GM23338 (cell line): Measurements from ENCODE around the gene ARSD. TPM values are rescaled to one million over a fixed set of nuclear protein-coding genes. Genes with fewer than 3 reads are reported as not detected.

Source experiments
- ATAC-seq: fragments of 200-7000 bp; cut with Tn5 transposase; 3 replicates; pipeline ENCODE4 v1.9.1; 2020
- DNase-seq: peaks from one replicate; pipeline ENCODE4 v3.0.0-alpha.2; 2015; ENCODE audit warnings: low spot score
- H2AFZ ChIP-seq: fragments of 200-600 bp; sonication (generic); 2 replicates; pipeline ENCODE4 v1.8.0; 2016; ENCODE audit warnings: antibody characterized with exemption, mild to moderate bottlenecking, moderate library complexity
- H3F3A ChIP-seq: fragments of 200-600 bp; sonication (generic); replicated peaks from 2 replicates; pipeline ENCODE4 v1.8.0; 2017; ENCODE audit warnings: antibody characterized with exemption, mixed run types, low read depth
- H3K27ac ChIP-seq: fragments of 200-600 bp; sonication (generic); 2 replicates; pipeline ENCODE4 v1.6.1; 2016; ENCODE audit warnings: low read depth
- H3K27me3 ChIP-seq: fragments of 200-600 bp; sonication (generic); 2 replicates; pipeline ENCODE4 v1.8.0; 2016; ENCODE audit warnings: mild to moderate bottlenecking, mixed run types, moderate library complexity; ENCODE audit not compliant: insufficient read depth
- H3K36me3 ChIP-seq: fragments of 200-600 bp; sonication (generic); 2 replicates; pipeline ENCODE4 v1.8.0; 2016; ENCODE audit warnings: mild to moderate bottlenecking; ENCODE audit not compliant: insufficient read depth
- H3K4me1 ChIP-seq: fragments of 200-600 bp; sonication (generic); 2 replicates; pipeline ENCODE4 v1.8.0; 2016; ENCODE audit warnings: mild to moderate bottlenecking, moderate library complexity; ENCODE audit not compliant: insufficient read depth
- H3K4me2 ChIP-seq: fragments of 200-600 bp; sonication (generic); 2 replicates; pipeline ENCODE4 v1.7.1; 2017; ENCODE audit warnings: mixed run types
- H3K4me3 ChIP-seq: fragments of 200-600 bp; sonication (generic); 2 replicates; pipeline ENCODE4 v1.6.1; 2016; ENCODE audit warnings: mixed run types
- H3K79me2 ChIP-seq: fragments of 200-600 bp; sonication (generic); replicated peaks from 2 replicates; pipeline ENCODE4 v1.8.0; 2017; ENCODE audit warnings: mild to moderate bottlenecking; ENCODE audit not compliant: insufficient read depth
- H3K9me2 ChIP-seq: fragments of 200-600 bp; sonication (generic); 2 replicates; pipeline ENCODE4 v1.8.0; 2017; ENCODE audit not compliant: insufficient read depth
- H4K20me1 ChIP-seq: fragments of 200-600 bp; sonication (generic); replicated peaks from 2 replicates; pipeline ENCODE4 v1.8.0; 2017; ENCODE audit warnings: mild to moderate bottlenecking; ENCODE audit not compliant: insufficient read depth
- H3K27ac Mint-ChIP-seq: 2 replicates; pipeline ENCODE4 v1.8.0; 2020; ENCODE audit warnings: inconsistent platforms, mild to moderate bottlenecking, moderate library complexity, mixed read lengths
- H3K27me3 Mint-ChIP-seq: 3 replicates; pipeline ENCODE4 v1.8.0; 2022; ENCODE audit warnings: low read depth, mild to moderate bottlenecking, moderate library complexity, mixed read lengths, inconsistent platforms; ENCODE audit not compliant: insufficient read depth, poor library complexity
- H3K36me3 Mint-ChIP-seq: 3 replicates; pipeline ENCODE4 v1.8.0; 2021; ENCODE audit warnings: low read depth, mild to moderate bottlenecking, inconsistent platforms, moderate library complexity, mixed read lengths
- H3K4me1 Mint-ChIP-seq: 3 replicates; pipeline ENCODE4 v1.8.0; 2020; ENCODE audit warnings: mild to moderate bottlenecking, inconsistent platforms, mixed read lengths
- H3K4me3 Mint-ChIP-seq: 3 replicates; pipeline ENCODE4 v1.8.0; 2021; ENCODE audit warnings: moderate library complexity, mild to moderate bottlenecking, inconsistent platforms, mixed read lengths
- H3K9me3 Mint-ChIP-seq: 3 replicates; pipeline ENCODE4 v1.8.0; 2020; ENCODE audit warnings: moderate library complexity, mild to moderate bottlenecking, inconsistent platforms, mixed read lengths
- CREB1 ChIP-seq: fragments of 250-450 bp; sonication (Bioruptor Pico); IDR thresholded peaks from 2 replicates; pipeline ENCODE4 v1.5.0; 2020; ENCODE audit warnings: low read depth, mild to moderate bottlenecking, moderate library complexity
- CTCF ChIP-seq, 2 experiments: fragments of 200-600 bp in 1 of 2; sonication (generic) in 1 of 2; conservative IDR thresholded peaks; 2 replicates each; pipeline versions ENCODE4 v1.5.1 to v1.6.1; 2016 to 2017; ENCODE audit warnings: antibody characterized with exemption in 2 of 2, low read depth in 2 of 2, mild to moderate bottlenecking in 2 of 2, moderate library complexity in 1 of 2
- EZH2phosphoT487 ChIP-seq: fragments of 200-600 bp; sonication (generic); IDR thresholded peaks from one replicate; pipeline ENCODE4 v1.8.1; 2018; ENCODE audit warnings: antibody characterized with exemption; ENCODE audit not compliant: unreplicated experiment
- JUNB ChIP-seq: IDR thresholded peaks from one replicate; pipeline ENCODE4 v1.6.1; 2016; ENCODE audit warnings: antibody characterized with exemption; ENCODE audit not compliant: unreplicated experiment
- POLR2AphosphoS5 ChIP-seq: IDR thresholded peaks from 2 replicates; pipeline ENCODE4 v1.6.1; 2016; ENCODE audit warnings: antibody characterized with exemption, low read depth
- REST ChIP-seq: IDR thresholded peaks from one replicate; pipeline ENCODE4 v1.6.1; 2018; ENCODE audit warnings: antibody characterized with exemption; ENCODE audit not compliant: unreplicated experiment
- STAT1 ChIP-seq: IDR thresholded peaks from one replicate; pipeline ENCODE4 v1.6.1; 2016; ENCODE audit warnings: antibody characterized with exemption; ENCODE audit not compliant: unreplicated experiment
- ZNF114 ChIP-seq: fragments of 250-450 bp; sonication (Bioruptor Pico); IDR thresholded peaks from 2 replicates; pipeline ENCODE4 v1.5.0; 2020; ENCODE audit warnings: mild to moderate bottlenecking, moderate library complexity
- polyA plus RNA-seq: library from polyadenylated mRNA; unstranded; fragments of >200 nt; fragmentation: Nextera tagmentation; extraction: Ambion mirVana; gene quantifications from 2 replicates; pipeline ENCODE4 v1.2.1, GENCODE V29; 2016
- total RNA-seq: library from RNA; depleted of rRNA; stranded (reverse); fragments of >200 nt; shearing (Covaris generic); gene quantifications from 2 replicates; pipeline ENCODE4 v1.2.3, GENCODE V29; 2014
- TF ChIP-seq, protein P1 (sequence below): IDR thresholded peaks from 2 replicates; pipeline ENCODE4 v1.6.1; 2016; ENCODE audit warnings: antibody characterized with exemption
- TF ChIP-seq, protein P2 (sequence below): fragments of 250-450 bp; sonication (Bioruptor Pico); IDR thresholded peaks from 2 replicates; pipeline ENCODE4 v1.5.0; 2020; ENCODE audit warnings: mild to moderate bottlenecking, moderate library complexity

ARSD gene
- total and polyA plus RNA-seq, 2 experiments from 2014 or later: 1.3 to 1.7 TPM

GRCh38 chrX:2960861-2961515, 31.8 kb upstream of the ARSD start (continued):
- no peak for TF ChIP-seq REST
- TF ChIP-seq STAT1: no peak
- TF ChIP-seq JUNB: no peak
- no peak for TF ChIP-seq CTCF (conservative IDR thresholded peaks at IDR 0.05; ENCODE audit: low read depth in 2 of 2)
- TF ChIP-seq ZNF114 (CRISPR knock-in tag): no peak
- TF ChIP-seq POLR2AphosphoS5: no peak
- TF ChIP-seq, protein P1, sequence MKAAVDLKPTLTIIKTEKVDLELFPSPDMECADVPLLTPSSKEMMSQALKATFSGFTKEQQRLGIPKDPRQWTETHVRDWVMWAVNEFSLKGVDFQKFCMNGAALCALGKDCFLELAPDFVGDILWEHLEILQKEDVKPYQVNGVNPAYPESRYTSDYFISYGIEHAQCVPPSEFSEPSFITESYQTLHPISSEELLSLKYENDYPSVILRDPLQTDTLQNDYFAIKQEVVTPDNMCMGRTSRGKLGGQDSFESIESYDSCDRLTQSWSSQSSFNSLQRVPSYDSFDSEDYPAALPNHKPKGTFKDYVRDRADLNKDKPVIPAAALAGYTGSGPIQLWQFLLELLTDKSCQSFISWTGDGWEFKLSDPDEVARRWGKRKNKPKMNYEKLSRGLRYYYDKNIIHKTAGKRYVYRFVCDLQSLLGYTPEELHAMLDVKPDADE: no peak
- TF ChIP-seq EZH2phosphoT487: no peak

DNA sequence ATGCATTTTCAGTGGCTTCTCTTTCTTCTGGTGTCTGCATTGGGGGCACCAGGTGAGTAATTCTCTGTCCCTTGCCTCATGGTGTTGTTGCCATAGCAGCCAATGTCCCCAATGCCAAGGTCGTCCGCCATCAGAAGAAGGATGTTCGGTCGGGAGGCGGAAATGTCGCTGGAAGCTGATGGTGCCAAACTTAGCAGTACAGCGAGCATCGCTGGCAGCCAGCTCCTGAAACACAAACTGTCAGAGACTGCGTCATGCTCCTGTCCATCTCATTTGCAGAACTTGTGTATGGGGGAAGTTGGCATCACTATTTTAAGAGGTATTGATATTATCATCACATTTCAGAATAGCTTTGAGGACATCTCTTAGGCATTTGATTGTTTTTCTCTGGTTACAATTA, 29.1 kb upstream of the ARSD start:
- no peaks in the 10 kb centered on the region for H3K36me3 ChIP-seq
- H2AFZ ChIP-seq: no peak overlapping the region
- no peak overlapping the region for H3K4me3 ChIP-seq
- TF ChIP-seq, protein P2, sequence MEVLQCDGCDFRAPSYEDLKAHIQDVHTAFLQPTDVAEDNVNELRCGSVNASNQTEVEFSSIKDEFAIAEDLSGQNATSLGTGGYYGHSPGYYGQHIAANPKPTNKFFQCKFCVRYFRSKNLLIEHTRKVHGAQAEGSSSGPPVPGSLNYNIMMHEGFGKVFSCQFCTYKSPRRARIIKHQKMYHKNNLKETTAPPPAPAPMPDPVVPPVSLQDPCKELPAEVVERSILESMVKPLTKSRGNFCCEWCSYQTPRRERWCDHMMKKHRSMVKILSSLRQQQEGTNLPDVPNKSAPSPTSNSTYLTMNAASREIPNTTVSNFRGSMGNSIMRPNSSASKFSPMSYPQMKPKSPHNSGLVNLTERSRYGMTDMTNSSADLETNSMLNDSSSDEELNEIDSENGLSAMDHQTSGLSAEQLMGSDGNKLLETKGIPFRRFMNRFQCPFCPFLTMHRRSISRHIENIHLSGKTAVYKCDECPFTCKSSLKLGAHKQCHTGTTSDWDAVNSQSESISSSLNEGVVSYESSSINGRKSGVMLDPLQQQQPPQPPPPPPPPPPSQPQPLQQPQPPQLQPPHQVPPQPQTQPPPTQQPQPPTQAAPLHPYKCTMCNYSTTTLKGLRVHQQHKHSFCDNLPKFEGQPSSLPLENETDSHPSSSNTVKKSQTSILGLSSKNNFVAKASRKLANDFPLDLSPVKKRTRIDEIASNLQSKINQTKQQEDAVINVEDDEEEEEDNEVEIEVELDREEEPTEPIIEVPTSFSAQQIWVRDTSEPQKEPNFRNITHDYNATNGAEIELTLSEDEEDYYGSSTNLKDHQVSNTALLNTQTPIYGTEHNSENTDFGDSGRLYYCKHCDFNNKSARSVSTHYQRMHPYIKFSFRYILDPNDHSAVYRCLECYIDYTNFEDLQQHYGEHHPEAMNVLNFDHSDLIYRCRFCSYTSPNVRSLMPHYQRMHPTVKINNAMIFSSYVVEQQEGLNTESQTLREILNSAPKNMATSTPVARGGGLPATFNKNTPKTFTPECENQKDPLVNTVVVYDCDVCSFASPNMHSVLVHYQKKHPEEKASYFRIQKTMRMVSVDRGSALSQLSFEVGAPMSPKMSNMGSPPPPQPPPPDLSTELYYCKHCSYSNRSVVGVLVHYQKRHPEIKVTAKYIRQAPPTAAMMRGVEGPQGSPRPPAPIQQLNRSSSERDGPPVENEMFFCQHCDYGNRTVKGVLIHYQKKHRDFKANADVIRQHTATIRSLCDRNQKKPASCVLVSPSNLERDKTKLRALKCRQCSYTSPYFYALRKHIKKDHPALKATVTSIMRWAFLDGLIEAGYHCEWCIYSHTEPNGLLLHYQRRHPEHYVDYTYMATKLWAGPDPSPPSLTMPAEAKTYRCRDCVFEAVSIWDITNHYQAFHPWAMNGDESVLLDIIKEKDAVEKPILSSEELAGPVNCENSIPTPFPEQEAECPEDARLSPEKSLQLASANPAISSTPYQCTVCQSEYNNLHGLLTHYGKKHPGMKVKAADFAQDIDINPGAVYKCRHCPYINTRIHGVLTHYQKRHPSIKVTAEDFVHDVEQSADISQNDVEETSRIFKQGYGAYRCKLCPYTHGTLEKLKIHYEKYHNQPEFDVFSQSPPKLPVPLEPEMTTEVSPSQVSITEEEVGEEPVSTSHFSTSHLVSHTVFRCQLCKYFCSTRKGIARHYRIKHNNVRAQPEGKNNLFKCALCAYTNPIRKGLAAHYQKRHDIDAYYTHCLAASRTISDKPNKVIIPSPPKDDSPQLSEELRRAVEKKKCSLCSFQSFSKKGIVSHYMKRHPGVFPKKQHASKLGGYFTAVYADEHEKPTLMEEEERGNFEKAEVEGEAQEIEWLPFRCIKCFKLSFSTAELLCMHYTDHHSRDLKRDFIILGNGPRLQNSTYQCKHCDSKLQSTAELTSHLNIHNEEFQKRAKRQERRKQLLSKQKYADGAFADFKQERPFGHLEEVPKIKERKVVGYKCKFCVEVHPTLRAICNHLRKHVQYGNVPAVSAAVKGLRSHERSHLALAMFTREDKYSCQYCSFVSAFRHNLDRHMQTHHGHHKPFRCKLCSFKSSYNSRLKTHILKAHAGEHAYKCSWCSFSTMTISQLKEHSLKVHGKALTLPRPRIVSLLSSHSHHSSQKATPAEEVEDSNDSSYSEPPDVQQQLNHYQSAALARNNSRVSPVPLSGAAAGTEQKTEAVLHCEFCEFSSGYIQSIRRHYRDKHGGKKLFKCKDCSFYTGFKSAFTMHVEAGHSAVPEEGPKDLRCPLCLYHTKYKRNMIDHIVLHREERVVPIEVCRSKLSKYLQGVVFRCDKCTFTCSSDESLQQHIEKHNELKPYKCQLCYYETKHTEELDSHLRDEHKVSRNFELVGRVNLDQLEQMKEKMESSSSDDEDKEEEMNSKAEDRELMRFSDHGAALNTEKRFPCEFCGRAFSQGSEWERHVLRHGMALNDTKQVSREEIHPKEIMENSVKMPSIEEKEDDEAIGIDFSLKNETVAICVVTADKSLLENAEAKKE (CRISPR knock-in tag): no peak
- TF ChIP-seq POLR2AphosphoS5 (no peak), CTCF (conservative IDR thresholded peaks at IDR 0.05; ENCODE audit: low read depth in 2 of 2) (no peak), CREB1 (no peak)

More for the DNA sequence above, 29.1 kb upstream of the ARSD start:
- peaks cover 25% of the 10 kb centered on the region for H3K4me1 Mint-ChIP-seq
- H3K79me2 ChIP-seq: no peaks in the 10 kb centered on the region
- no peaks in the 10 kb centered on the region for H3K9me3 Mint-ChIP-seq
- H3K27ac ChIP-seq: no peak overlapping the region
- H3K4me3 Mint-ChIP-seq: no peak overlapping the region
- H3K27ac Mint-ChIP-seq: no peak overlapping the region
- no peaks in the 10 kb centered on the region for H3K9me2 ChIP-seq
- H3F3A ChIP-seq: no peaks in the 10 kb centered on the region
- no peaks in the 10 kb centered on the region for H3K27me3 ChIP-seq
- no peaks in the 10 kb centered on the region for H3K36me3 Mint-ChIP-seq
- H4K20me1 ChIP-seq: no peaks in the 10 kb centered on the region
- DNase-seq (no peak), ATAC-seq (no peak)
- H3K4me1 ChIP-seq: peaks cover 15% of the 10 kb centered on the region
- H3K4me2 ChIP-seq: no peak overlapping the region
- H3K27me3 Mint-ChIP-seq: peaks cover 2% of the 10 kb centered on the region
